ENCODE measurements around the gene WDR81. TPM values are rescaled to one million over a fixed set of nuclear protein-coding genes. Genes with fewer than 3 reads are reported as not detected.

The WDR81 gene
- total and polyA plus RNA-seq, 8 donors: 9.3 to 56.5 (median 13.6) TPM

- peaks cover 0 to 14% (median 7%) of the 10 kb centered on the region in 4 donors for H3K4me1 ChIP-seq
- intact Hi-C loops (cut with DNase I; ENCODE audit: low total_unique reads): no loop called here
- peak in 1 of 2 donors; percentile 44 for DNase-seq
- H3K27ac ChIP-seq: peak within 1 kb of the TSS in 1 of 5 donors; percentile 38
- no peaks in the 10 kb centered on the region for H3K9me3 ChIP-seq
- no peak within 1 kb of the TSS for H3K4me3 ChIP-seq
- H3K27me3 ChIP-seq: no peaks in the 10 kb centered on the region
- no peak for TF ChIP-seq POLR2A (IDR thresholded peaks at IDR 0.05)
- TF ChIP-seq EP300 (IDR thresholded peaks at IDR 0.05): no peak
- TF ChIP-seq CTCF (IDR thresholded peaks at IDR 0.05): no peak
- TF ChIP-seq POLR2AphosphoS5 (IDR thresholded peaks at IDR 0.05): no peak
- H3K36me3 ChIP-seq: peaks cover 0 to 11% (median 8%) of the 10 kb centered on the region in 4 donors
- 40 to 47% (median 43%) methylated on average over 10 of the region's 10 CpGs for WGBS, 5 donors
These were observed 18.0 kb downstream of the WDR81 start, which contains the start of gene SERPINF2 for GRCh38 chr17:1742371-1743087. Gene SERPINF2, plus strand, starts transcription at chr17:1742871. Its CDS starts 2,125 bp downstream, at chr17:1744996.

GRCh38 chr17:1743088-1743439, 18.6 kb downstream of the WDR81 start:
- no peak for DNase-seq
- intact Hi-C loops (cut with DNase I; ENCODE audit: low total_unique reads): no loop called here
- TF ChIP-seq CTCF (IDR thresholded peaks at IDR 0.05) (no peak), POLR2A (IDR thresholded peaks at IDR 0.05) (no peak), EP300 (IDR thresholded peaks at IDR 0.05) (no peak), POLR2AphosphoS5 (IDR thresholded peaks at IDR 0.05) (no peak)
- H3K4me1 ChIP-seq: peaks cover 0 to 14% (median 7%) of the 10 kb centered on the region in 4 donors
- H3K4me3 ChIP-seq: no peak overlapping the region
- peak overlapping the region in 1 of 5 donors; percentile 38 for H3K27ac ChIP-seq
- 79 to 97% (median 86%) methylated on average over 2 of the region's 2 CpGs for WGBS, 5 donors
- peaks cover 0 to 6% (median 3%) of the 10 kb centered on the region in 4 donors for H3K36me3 ChIP-seq
- no peaks in the 10 kb centered on the region for H3K9me3 ChIP-seq
- no peaks in the 10 kb centered on the region for H3K27me3 ChIP-seq

- H3K4me1 ChIP-seq: peaks cover 0 to 14% (median 7%) of the 10 kb centered on the region in 4 donors
- intact Hi-C loops (cut with DNase I; ENCODE audit: low total_unique reads): no loop called here
- H3K4me3 ChIP-seq: no peak overlapping the region
- 74 to 81% (median 77%) methylated on average over 20 to 29 of the region's 29 CpGs for WGBS, 5 donors
- H3K36me3 ChIP-seq: no peaks in the 10 kb centered on the region
- H3K27me3 ChIP-seq: no peaks in the 10 kb centered on the region
- no peak overlapping the region for H3K27ac ChIP-seq
- no peaks in the 10 kb centered on the region for H3K9me3 ChIP-seq
- no peak for DNase-seq
- no peak for TF ChIP-seq POLR2AphosphoS5 (IDR thresholded peaks at IDR 0.05)
These were observed 20.3 kb downstream of the WDR81 start for GRCh38 chr17:1744551-1745512.

- no peak for TF ChIP-seq POLR2AphosphoS5 (IDR thresholded peaks at IDR 0.05)
- TF ChIP-seq CTCF (IDR thresholded peaks at IDR 0.05): no peak
- no peak for TF ChIP-seq EP300 (IDR thresholded peaks at IDR 0.05)
- no peak for TF ChIP-seq POLR2A (IDR thresholded peaks at IDR 0.05)
- Histone ChIP-seq H3K36me3 (no peaks in the 10 kb centered on the region), H3K4me3 (no peak overlapping the region), H3K27ac (no peak overlapping the region), H3K27me3 (no peaks in the 10 kb centered on the region), H3K4me1 (peaks cover 0 to 14% (median 8%) of the 10 kb centered on the region in 4 donors), H3K9me3 (no peaks in the 10 kb centered on the region)
- 88 to 94% (median 92%) methylated on average over 9 to 12 of the region's 12 CpGs for WGBS, 5 donors
- intact Hi-C loops (cut with DNase I; ENCODE audit: low total_unique reads): no loop called here
- no peak for DNase-seq
These were observed 21.1 kb downstream of the WDR81 start for GRCh38 chr17:1745513-1746020.

Measured in stomach (tissue), 9 donors.